Left forelimb (tissue), 1 donor: ENCODE results near the gene SLC24A3.

Experiments used
- DNase-seq: peaks from one replicate; pipeline ENCODE4 v3.0.0-alpha.2; 2018; ENCODE audit warnings: low spot score

Gene SLC24A3

GRCh38 chr20:19679900-19680495 is 467.6 kb downstream of the SLC24A3 start:
- DNase-seq, result peak; percentile 17

GRCh38 chr20:19682249-19682648 is 469.8 kb downstream of the SLC24A3 start:
- no peak for DNase-seq

GRCh38 chr20:19683188-19683587 is 470.7 kb downstream of the SLC24A3 start:
- DNase-seq, result peak; percentile 23

- no peak for DNase-seq
These were observed 471.4 kb downstream of the SLC24A3 start for GRCh38 chr20:19683822-19684221.

GRCh38 chr20:19688031-19688806 is 475.8 kb downstream of the SLC24A3 start:
- peak; percentile 61 for DNase-seq

- DNase-seq, result peak; percentile 17
These were observed 478.0 kb downstream of the SLC24A3 start for GRCh38 chr20:19690462-19690861.

- DNase-seq, result no peak
These were observed 478.7 kb downstream of the SLC24A3 start for GRCh38 chr20:19691125-19691524.

GRCh38 chr20:19692100-19692499 is 479.7 kb downstream of the SLC24A3 start:
- DNase-seq, result no peak

GRCh38 chr20:19692685-19693119 is 480.3 kb downstream of the SLC24A3 start:
- peak; percentile 69 for DNase-seq

- peak; percentile 9 for DNase-seq
These were observed 481.1 kb downstream of the SLC24A3 start for GRCh38 chr20:19693508-19693907.

- peak; percentile 37 for DNase-seq
These were observed 482.6 kb downstream of the SLC24A3 start for GRCh38 chr20:19695081-19695480.

- DNase-seq, result peak; percentile 25
These were observed 484.2 kb downstream of the SLC24A3 start for GRCh38 chr20:19696620-19697019.

- no peak for DNase-seq
These were observed 485.0 kb downstream of the SLC24A3 start for GRCh38 chr20:19697415-19697814.

- DNase-seq, result peak; percentile 40
These were observed 486.9 kb downstream of the SLC24A3 start for GRCh38 chr20:19699180-19699971.

- no peak for DNase-seq
These were observed 489.0 kb downstream of the SLC24A3 start for GRCh38 chr20:19701429-19701828.

- DNase-seq, result no peak
These were observed 494.0 kb downstream of the SLC24A3 start for GRCh38 chr20:19706463-19706862.

GRCh38 chr20:19709635-19710335 is 497.3 kb downstream of the SLC24A3 start:
- DNase-seq, result no peak

GRCh38 chr20:19710336-19711120 is 498.1 kb downstream of the SLC24A3 start:
- DNase-seq, result no peak

- no peak for DNase-seq
These were observed 498.7 kb downstream of the SLC24A3 start for GRCh38 chr20:19711126-19711525.

GRCh38 chr20:19712721-19713260 is 500.3 kb downstream of the SLC24A3 start:
- no peak for DNase-seq
